Caco-2 (cell line): ENCODE results near the gene SETDB1. TPM values are rescaled to one million over a fixed set of nuclear protein-coding genes. Genes with fewer than 3 reads are reported as not detected.
A peak's percentile ranks its signal among the peaks of the same experiment; 100 is the strongest.

Experiments used
- BruUV-seq: library from RNA; stranded (reverse); fragments of 400-500 nt; replicated peaks from 2 replicates; lab custom pipeline; 2021; lab: Mats Ljungman, UMichigan
- CTCF ChIA-PET: fragments of 300-600 bp; sonication (Branson Sonifier 250); formaldehyde crosslinking; loops from one replicate; lab custom pipeline; 2022; ENCODE audit warnings: antibody characterized with exemption; lab: Charles Lee
- POLR2A ChIA-PET: fragments of 300-600 bp; sonication (Branson Sonifier 250); formaldehyde crosslinking; loops from one replicate; lab custom pipeline; 2022; ENCODE audit warnings: antibody characterized with exemption; lab: Charles Lee
- DNase-seq, 2 experiments: peaks; one replicate each; pipeline versions ENCODE4 v3.0.0 to v3.0.0-alpha.2; 2020 to 2022
- H3K27me3 ChIP-seq: replicated peaks from 2 replicates; pipeline ENCODE4 v1.6.0; 2011; ENCODE audit warnings: low read length; ENCODE audit not compliant: control insufficient read depth, insufficient read depth
- H3K36me3 ChIP-seq: 2 replicates; pipeline ENCODE4 v1.5.1; 2011; ENCODE audit warnings: low read length; ENCODE audit not compliant: control insufficient read depth, insufficient read depth
- H3K4me1 ChIP-seq: fragments of 250-450 bp; sonication (Bioruptor Pico); 2 replicates; pipeline ENCODE4 v1.5.1; 2020; ENCODE audit warnings: mild to moderate bottlenecking
- H3K4me3 ChIP-seq: 2 replicates; pipeline ENCODE4 v1.5.1; 2011; ENCODE audit warnings: low read depth, mild to moderate bottlenecking, control low read depth, low read length
- H3K9me3 ChIP-seq: fragments of 250-450 bp; sonication (Bioruptor Pico); 2 replicates; pipeline ENCODE4 v1.5.1; 2020; ENCODE audit warnings: mild to moderate bottlenecking, moderate library complexity
- H3K27ac Mint-ChIP-seq: one replicate; pipeline ENCODE4 v1.8.0; 2022; ENCODE audit warnings: mixed read lengths; ENCODE audit not compliant: unreplicated experiment
- H3K27me3 Mint-ChIP-seq: one replicate; pipeline ENCODE4 v1.8.0; 2022; ENCODE audit warnings: mixed read lengths; ENCODE audit not compliant: insufficient read depth, unreplicated experiment
- H3K36me3 Mint-ChIP-seq: one replicate; pipeline ENCODE4 v1.8.0; 2022; ENCODE audit warnings: mild to moderate bottlenecking, mixed read lengths; ENCODE audit not compliant: insufficient read depth, unreplicated experiment
- H3K4me1 Mint-ChIP-seq: one replicate; pipeline ENCODE4 v1.8.0; 2022; ENCODE audit warnings: low read depth, mixed read lengths; ENCODE audit not compliant: unreplicated experiment
- H3K4me3 Mint-ChIP-seq: one replicate; pipeline ENCODE4 v1.8.0; 2022; ENCODE audit warnings: mild to moderate bottlenecking, moderate library complexity, mixed read lengths; ENCODE audit not compliant: unreplicated experiment
- H3K9me3 Mint-ChIP-seq: one replicate; pipeline ENCODE4 v1.8.0; 2022; ENCODE audit warnings: mixed read lengths; ENCODE audit not compliant: unreplicated experiment
- intact Hi-C: fragments of 100-400 bp; cut with micrococcal nuclease; formaldehyde crosslinking; loops from one replicate; pipeline ENCODE4 v1.10.0; 2022; ENCODE audit not compliant: unreplicated experiment
- total RNA-seq: library from RNA; stranded (reverse); gene quantifications from 2 replicates; pipeline ENCODE4 v1.2.3, GENCODE V29; 2022
- TF ChIP-seq, protein P1 (sequence below), 2 experiments: fragments of 200-600 bp in 1 of 2; IDR thresholded peaks; 1 replicate in 1 of 2; 2 replicates in 1 of 2; pipeline versions ENCODE4 v1.5.1 to v1.8.0; 2011 to 2022; ENCODE audit warnings: antibody characterized with exemption in 1 of 2, control low read depth in 1 of 2, inconsistent platforms in 1 of 2, low read depth in 1 of 2, low read length in 1 of 2, mild to moderate bottlenecking in 1 of 2, moderate library complexity in 1 of 2; ENCODE audit not compliant: insufficient read depth in 1 of 2, severe bottlenecking in 1 of 2, unreplicated experiment in 1 of 2

SETDB1 gene
- total RNA-seq, 1 experiment from 2014 or later, result 45.0 TPM

DNA sequence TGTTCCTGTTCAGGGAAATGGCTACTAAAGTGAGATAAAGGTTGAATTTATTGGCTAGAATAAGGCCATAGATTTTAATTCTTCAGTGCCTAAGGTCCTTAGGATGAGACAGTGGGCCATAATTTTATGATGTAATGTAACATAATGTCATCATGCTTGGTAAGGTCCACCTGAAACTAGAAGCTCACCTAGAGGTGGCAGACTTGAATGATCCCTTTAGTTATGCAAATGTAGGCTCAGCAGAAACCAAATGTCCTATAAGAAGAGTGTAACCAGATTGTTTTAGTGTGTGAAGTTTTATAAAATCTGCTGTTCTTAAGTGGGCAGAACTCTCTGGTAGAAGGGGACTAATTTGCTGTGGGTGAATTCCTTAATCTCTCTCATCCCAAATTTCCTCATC, 13.5 kb upstream of the SETDB1 start:
- no peak overlapping the region for H3K4me3 ChIP-seq
- TF ChIP-seq, protein P1, sequence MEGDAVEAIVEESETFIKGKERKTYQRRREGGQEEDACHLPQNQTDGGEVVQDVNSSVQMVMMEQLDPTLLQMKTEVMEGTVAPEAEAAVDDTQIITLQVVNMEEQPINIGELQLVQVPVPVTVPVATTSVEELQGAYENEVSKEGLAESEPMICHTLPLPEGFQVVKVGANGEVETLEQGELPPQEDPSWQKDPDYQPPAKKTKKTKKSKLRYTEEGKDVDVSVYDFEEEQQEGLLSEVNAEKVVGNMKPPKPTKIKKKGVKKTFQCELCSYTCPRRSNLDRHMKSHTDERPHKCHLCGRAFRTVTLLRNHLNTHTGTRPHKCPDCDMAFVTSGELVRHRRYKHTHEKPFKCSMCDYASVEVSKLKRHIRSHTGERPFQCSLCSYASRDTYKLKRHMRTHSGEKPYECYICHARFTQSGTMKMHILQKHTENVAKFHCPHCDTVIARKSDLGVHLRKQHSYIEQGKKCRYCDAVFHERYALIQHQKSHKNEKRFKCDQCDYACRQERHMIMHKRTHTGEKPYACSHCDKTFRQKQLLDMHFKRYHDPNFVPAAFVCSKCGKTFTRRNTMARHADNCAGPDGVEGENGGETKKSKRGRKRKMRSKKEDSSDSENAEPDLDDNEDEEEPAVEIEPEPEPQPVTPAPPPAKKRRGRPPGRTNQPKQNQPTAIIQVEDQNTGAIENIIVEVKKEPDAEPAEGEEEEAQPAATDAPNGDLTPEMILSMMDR (IDR thresholded peaks at IDR 0.05; ENCODE audit: insufficient read depth in 1 of 2, low read depth in 1 of 2, low read length in 1 of 2, severe bottlenecking in 1 of 2, unreplicated experiment in 1 of 2), result no peak
- no peaks in the 10 kb centered on the region for H3K27me3 Mint-ChIP-seq
- no peaks in the 10 kb centered on the region for H3K27me3 ChIP-seq
- no peak overlapping the region for H3K4me3 Mint-ChIP-seq
- no peak for DNase-seq
- no peak overlapping the region for H3K27ac Mint-ChIP-seq
- no peaks in the 10 kb centered on the region for H3K9me3 ChIP-seq
- no peaks in the 10 kb centered on the region for H3K36me3 Mint-ChIP-seq
- no peaks in the 10 kb centered on the region for H3K36me3 ChIP-seq
- H3K9me3 Mint-ChIP-seq, result no peaks in the 10 kb centered on the region
- intact Hi-C loops, result no loop called here
- CTCF ChIA-PET, result no interaction called here
- H3K4me1 ChIP-seq, result no peaks in the 10 kb centered on the region
- no TSS peak for BruUV-seq
- H3K4me1 Mint-ChIP-seq, result no peaks in the 10 kb centered on the region
- POLR2A ChIA-PET, result interaction anchor here (0.6 to 0.8 kb wide), 2 partner anchors 49 to 333 kb away, joined by 3 read pairs; partner anchors contain the start of gene MCL1

DNA sequence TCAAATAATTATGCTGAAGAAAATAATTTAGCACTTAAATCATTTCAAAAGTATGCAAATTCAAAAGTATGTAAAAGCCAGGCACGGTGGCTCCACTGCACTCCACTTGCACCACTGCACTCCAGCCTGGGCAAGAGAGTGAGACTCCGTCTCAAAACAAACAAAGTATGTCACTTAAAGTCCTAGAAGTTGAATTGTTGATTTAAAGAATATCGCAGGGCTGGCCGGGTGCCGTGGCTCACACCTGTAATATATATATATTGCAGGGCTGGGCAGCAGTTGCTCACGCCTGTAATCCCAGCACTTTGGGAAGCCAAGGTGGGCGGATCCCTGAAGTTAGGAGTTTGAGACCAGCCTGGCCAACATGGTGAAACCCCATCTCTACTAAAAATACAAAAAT, 8.8 kb upstream of the SETDB1 start:
- Mint-ChIP-seq H3K9me3 (no peaks in the 10 kb centered on the region), H3K36me3 (no peaks in the 10 kb centered on the region), H3K27ac (no peak overlapping the region), H3K4me1 (peaks cover 3% of the 10 kb centered on the region), H3K4me3 (no peak overlapping the region), H3K27me3 (no peaks in the 10 kb centered on the region)
- H3K9me3 ChIP-seq, result no peaks in the 10 kb centered on the region
- no TSS peak for BruUV-seq
- POLR2A ChIA-PET, result no interaction called here
- TF ChIP-seq, protein P1 (IDR thresholded peaks at IDR 0.05; ENCODE audit: insufficient read depth in 1 of 2, low read depth in 1 of 2, low read length in 1 of 2, severe bottlenecking in 1 of 2, unreplicated experiment in 1 of 2), result no peak
- H3K36me3 ChIP-seq, result no peaks in the 10 kb centered on the region
- H3K4me3 ChIP-seq, result no peak overlapping the region
- H3K4me1 ChIP-seq, result no peaks in the 10 kb centered on the region
- DNase-seq, result no peak
- intact Hi-C loops, result no loop called here
- H3K27me3 ChIP-seq, result no peaks in the 10 kb centered on the region
- CTCF ChIA-PET, result no interaction called here

DNA sequence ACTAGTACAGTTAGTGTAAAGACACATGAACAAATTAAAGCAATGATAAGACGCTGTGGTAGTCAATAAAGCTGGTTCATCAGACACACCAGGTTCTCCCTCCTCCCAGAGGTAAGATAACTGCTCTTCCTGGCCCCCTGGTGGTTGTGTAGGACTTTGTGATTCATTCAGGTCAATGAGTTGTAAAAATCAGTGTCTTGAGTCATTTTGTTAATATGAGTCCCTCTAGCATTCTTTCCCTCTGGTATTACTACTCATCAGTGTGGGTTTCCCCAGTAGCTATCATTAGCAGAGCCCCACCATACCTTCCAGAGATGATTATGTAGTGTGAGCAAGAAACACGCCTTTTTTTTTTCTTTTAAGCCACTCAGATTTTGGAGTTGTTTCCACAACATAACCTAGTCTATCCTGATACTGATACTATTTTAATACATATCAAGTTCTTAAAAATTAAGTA, 3.6 kb upstream of the SETDB1 start:
- Mint-ChIP-seq H3K9me3 (no peaks in the 10 kb centered on the region), H3K4me1 (peaks cover 7% of the 10 kb centered on the region), H3K27ac (no peak overlapping the region), H3K27me3 (no peaks in the 10 kb centered on the region), H3K4me3 (no peak overlapping the region), H3K36me3 (peaks cover 12% of the 10 kb centered on the region)
- no peaks in the 10 kb centered on the region for H3K27me3 ChIP-seq
- TF ChIP-seq, protein P1 (IDR thresholded peaks at IDR 0.05; ENCODE audit: insufficient read depth in 1 of 2, low read depth in 1 of 2, low read length in 1 of 2, severe bottlenecking in 1 of 2, unreplicated experiment in 1 of 2), result peak; percentile 82 to 85
- H3K9me3 ChIP-seq, result no peaks in the 10 kb centered on the region
- intact Hi-C loops, result loop anchor here (5.0 to 10.0 kb wide), 2 partner anchors 70 to 298 kb away; partner anchors contain the start of gene ENSA
- H3K4me3 ChIP-seq, result no peak overlapping the region
- no peaks in the 10 kb centered on the region; the same call in none of the 2 replicates for H3K4me1 ChIP-seq
- CTCF ChIA-PET, result interaction anchor here (0.6 to 1.4 kb wide), 6 partner anchors 37 to 361 kb away, joined by 3 to 6 read pairs (median 4); partner anchors contain the start of genes CERS2 and GOLPH3L
- POLR2A ChIA-PET, result interaction anchor here (0.6 kb wide), 2 partner anchors 41 to 46 kb away, joined by 3 to 10 read pairs; partner anchors contain the start of gene ARNT
- BruUV-seq, result no TSS peak
- peak; percentile 78 to 80 for DNase-seq
- no peaks in the 10 kb centered on the region for H3K36me3 ChIP-seq
